ENCODE results near the gene GLDC. TPM values are rescaled to one million over a fixed set of nuclear protein-coding genes. Genes with fewer than 3 reads are reported as not detected.

Gene GLDC
- total and polyA plus RNA-seq, 4 donors: 0.10 to 1.5 (median 0.74) TPM

DNA sequence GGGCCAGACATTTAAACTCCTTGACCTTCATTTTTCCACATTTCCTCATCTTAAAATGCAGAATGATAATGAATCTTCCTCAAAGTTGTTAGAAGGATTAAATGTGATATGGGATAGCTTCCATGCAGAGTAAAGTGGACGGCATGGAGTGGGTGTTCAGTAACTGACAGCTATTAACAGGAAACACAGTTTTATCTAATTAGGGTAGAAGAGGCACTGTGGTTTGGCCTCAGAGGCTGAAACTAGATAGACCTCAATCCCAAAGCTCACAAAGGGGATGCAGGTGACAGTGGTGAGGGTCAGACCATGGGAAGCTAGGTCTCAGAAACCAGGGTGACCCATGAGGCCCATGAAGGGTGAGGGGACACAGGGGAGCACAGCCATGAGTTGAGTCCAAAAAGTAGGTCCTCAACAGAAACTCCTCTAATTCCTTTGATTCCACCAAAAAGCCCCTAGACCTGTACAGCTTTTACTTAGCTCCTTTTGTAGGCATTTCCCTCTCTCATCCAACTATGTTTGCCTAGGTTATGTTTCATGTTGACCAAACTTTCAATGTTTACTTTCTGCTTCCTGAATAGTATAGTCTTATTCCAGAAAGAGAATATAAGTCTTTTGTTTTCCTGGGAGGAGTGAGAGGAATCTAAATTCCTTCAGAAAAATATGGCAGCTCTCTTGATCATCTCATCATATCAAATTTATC, 27.9 kb upstream of the GLDC start:
- Histone ChIP-seq H3K36me3 (ENCODE audit: control insufficient read depth in 4 of 4, insufficient read depth in 4 of 4, low read length in 4 of 4) (no peaks in the 10 kb centered on the region), H3K4me1 (ENCODE audit: control insufficient read depth in 5 of 5, insufficient read depth in 5 of 5, low read length in 5 of 5) (no peaks in the 10 kb centered on the region), H3K4me3 (no peak overlapping the region), H3K9me3 (ENCODE audit: control insufficient read depth in 4 of 4, insufficient read depth in 3 of 4, low read length in 3 of 4) (no peaks in the 10 kb centered on the region), H3K9ac (ENCODE audit: insufficient read depth in 1 of 2, low read length in 2 of 2) (no peak overlapping the region), H3K27ac (ENCODE audit: low read depth in 1 of 2, low read length in 1 of 2) (no peak overlapping the region), H3K27me3 (ENCODE audit: control insufficient read depth in 3 of 3, insufficient read depth in 3 of 3, low read length in 2 of 3) (no peaks in the 10 kb centered on the region)
- TF ChIP-seq, protein P1, sequence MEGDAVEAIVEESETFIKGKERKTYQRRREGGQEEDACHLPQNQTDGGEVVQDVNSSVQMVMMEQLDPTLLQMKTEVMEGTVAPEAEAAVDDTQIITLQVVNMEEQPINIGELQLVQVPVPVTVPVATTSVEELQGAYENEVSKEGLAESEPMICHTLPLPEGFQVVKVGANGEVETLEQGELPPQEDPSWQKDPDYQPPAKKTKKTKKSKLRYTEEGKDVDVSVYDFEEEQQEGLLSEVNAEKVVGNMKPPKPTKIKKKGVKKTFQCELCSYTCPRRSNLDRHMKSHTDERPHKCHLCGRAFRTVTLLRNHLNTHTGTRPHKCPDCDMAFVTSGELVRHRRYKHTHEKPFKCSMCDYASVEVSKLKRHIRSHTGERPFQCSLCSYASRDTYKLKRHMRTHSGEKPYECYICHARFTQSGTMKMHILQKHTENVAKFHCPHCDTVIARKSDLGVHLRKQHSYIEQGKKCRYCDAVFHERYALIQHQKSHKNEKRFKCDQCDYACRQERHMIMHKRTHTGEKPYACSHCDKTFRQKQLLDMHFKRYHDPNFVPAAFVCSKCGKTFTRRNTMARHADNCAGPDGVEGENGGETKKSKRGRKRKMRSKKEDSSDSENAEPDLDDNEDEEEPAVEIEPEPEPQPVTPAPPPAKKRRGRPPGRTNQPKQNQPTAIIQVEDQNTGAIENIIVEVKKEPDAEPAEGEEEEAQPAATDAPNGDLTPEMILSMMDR (IDR thresholded peaks at IDR 0.05; ENCODE audit: control extremely low read depth, extremely low read depth): no peak
- ATAC-seq (ENCODE audit: insufficient read depth, low FRiP score) (no peak), DNase-seq (peak in 1 of 3 donors; percentile 5)
- WGBS, 2 donors: 79 to 85% methylated on average over 1 of the region's 1 CpG

DNA sequence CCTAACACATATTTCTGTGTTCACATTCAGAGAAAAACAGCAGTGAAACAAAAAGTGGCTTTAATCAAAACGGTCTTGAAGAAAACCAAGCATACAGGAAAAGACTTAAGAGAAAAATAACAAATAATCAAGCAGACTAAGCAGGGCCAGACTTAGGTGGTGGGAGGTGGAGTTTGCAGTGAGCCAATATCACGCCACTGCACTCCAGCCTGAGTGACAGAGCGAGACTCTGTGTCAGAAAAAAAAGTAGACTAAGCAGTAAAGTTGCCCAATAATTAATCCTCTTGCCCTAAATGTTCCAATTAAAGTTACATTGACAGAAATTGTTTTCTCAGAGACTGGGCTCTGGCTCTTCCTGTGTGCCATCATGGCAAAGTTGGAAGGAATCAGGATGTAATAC, 26.6 kb upstream of the GLDC start:
- Histone ChIP-seq H3K9me3 (ENCODE audit: control insufficient read depth in 4 of 4, insufficient read depth in 3 of 4, low read length in 3 of 4) (no peaks in the 10 kb centered on the region), H3K36me3 (ENCODE audit: control insufficient read depth in 4 of 4, insufficient read depth in 4 of 4, low read length in 4 of 4) (no peaks in the 10 kb centered on the region), H3K4me1 (ENCODE audit: control insufficient read depth in 5 of 5, insufficient read depth in 5 of 5, low read length in 5 of 5) (no peaks in the 10 kb centered on the region), H3K4me3 (no peak overlapping the region), H3K27me3 (ENCODE audit: control insufficient read depth in 3 of 3, insufficient read depth in 3 of 3, low read length in 2 of 3) (no peaks in the 10 kb centered on the region), H3K9ac (ENCODE audit: insufficient read depth in 1 of 2, low read length in 2 of 2) (no peak overlapping the region), H3K27ac (ENCODE audit: low read depth in 1 of 2, low read length in 1 of 2) (no peak overlapping the region)
- TF ChIP-seq, protein P1 (IDR thresholded peaks at IDR 0.05; ENCODE audit: control extremely low read depth, extremely low read depth): no peak
- 70 to 84% methylated on average over 3 of the region's 3 CpGs for WGBS, 2 donors
- no peak for ATAC-seq (ENCODE audit: insufficient read depth, low FRiP score)
- no peak for DNase-seq

DNA sequence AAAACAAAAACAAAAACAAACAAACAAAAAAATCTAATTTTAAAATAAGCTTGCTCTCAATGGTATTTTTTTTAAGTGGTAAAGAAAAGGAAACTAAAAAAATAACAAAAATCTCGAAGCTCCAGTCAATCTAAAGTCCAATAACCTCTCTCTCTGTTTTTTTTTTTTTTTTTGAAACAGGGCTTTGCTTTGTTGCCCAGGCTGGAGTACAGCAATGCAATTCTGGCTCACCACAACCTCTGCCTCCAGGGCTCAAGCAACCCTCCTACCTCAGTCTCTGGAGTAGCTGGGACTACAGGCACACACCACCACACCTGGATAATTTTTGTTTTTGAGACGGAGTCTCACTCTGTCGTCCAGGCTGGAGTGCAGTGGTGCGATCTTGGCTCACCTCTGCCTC, 25.9 kb upstream of the GLDC start:
- WGBS, 2 donors: 86 to 93% methylated on average over 4 of the region's 4 CpGs
- Histone ChIP-seq H3K4me3 (no peak overlapping the region), H3K9ac (ENCODE audit: insufficient read depth in 1 of 2, low read length in 2 of 2) (no peak overlapping the region), H3K27ac (ENCODE audit: low read depth in 1 of 2, low read length in 1 of 2) (no peak overlapping the region), H3K36me3 (ENCODE audit: control insufficient read depth in 4 of 4, insufficient read depth in 4 of 4, low read length in 4 of 4) (no peaks in the 10 kb centered on the region), H3K27me3 (ENCODE audit: control insufficient read depth in 3 of 3, insufficient read depth in 3 of 3, low read length in 2 of 3) (no peaks in the 10 kb centered on the region), H3K4me1 (ENCODE audit: control insufficient read depth in 5 of 5, insufficient read depth in 5 of 5, low read length in 5 of 5) (no peaks in the 10 kb centered on the region), H3K9me3 (ENCODE audit: control insufficient read depth in 4 of 4, insufficient read depth in 3 of 4, low read length in 3 of 4) (no peaks in the 10 kb centered on the region)
- ATAC-seq (ENCODE audit: insufficient read depth, low FRiP score): no peak
- TF ChIP-seq, protein P1 (IDR thresholded peaks at IDR 0.05; ENCODE audit: control extremely low read depth, extremely low read depth): no peak
- no peak for DNase-seq

DNA sequence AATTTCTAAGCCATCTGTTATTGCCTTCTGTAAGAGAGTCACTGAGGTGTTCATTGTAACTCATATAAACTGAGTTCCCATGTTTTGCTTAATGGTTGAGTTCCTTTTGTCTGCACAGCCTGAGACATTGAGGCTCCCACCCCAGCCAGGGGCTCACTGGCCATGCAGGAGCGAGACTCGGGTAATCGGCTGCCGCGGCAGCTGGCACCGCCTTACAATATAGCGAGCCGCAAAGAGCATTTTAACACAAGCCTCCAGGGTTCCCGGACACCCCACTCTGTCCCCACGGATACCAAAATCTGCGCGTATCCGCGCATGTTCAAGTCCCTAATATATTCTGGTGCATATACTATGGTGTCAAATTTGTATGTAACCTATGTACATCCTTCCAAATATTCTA, 24.4 kb upstream of the GLDC start:
- H3K27me3 ChIP-seq (ENCODE audit: control insufficient read depth in 3 of 3, insufficient read depth in 3 of 3, low read length in 2 of 3): no peaks in the 10 kb centered on the region
- no peaks in the 10 kb centered on the region for H3K4me1 ChIP-seq (ENCODE audit: control insufficient read depth in 5 of 5, insufficient read depth in 5 of 5, low read length in 5 of 5)
- TF ChIP-seq, protein P1 (IDR thresholded peaks at IDR 0.05; ENCODE audit: control extremely low read depth, extremely low read depth): no peak
- no peak overlapping the region for H3K4me3 ChIP-seq
- no peak overlapping the region for H3K27ac ChIP-seq (ENCODE audit: low read depth in 1 of 2, low read length in 1 of 2)
- H3K36me3 ChIP-seq (ENCODE audit: control insufficient read depth in 4 of 4, insufficient read depth in 4 of 4, low read length in 4 of 4): no peaks in the 10 kb centered on the region
- ATAC-seq (ENCODE audit: insufficient read depth, low FRiP score) (no peak), DNase-seq (no peak)
- no peak overlapping the region for H3K9ac ChIP-seq (ENCODE audit: insufficient read depth in 1 of 2, low read length in 2 of 2)
- H3K9me3 ChIP-seq (ENCODE audit: control insufficient read depth in 4 of 4, insufficient read depth in 3 of 4, low read length in 3 of 4): no peaks in the 10 kb centered on the region
- 94 to 96% methylated on average over 14 of the region's 14 CpGs for WGBS, 2 donors
